Stimulated activated CD4-positive, alpha-beta T cell treated with anti-CD3 and anti-CD28 coated beads, TNF-alpha, amount 100 ng/mL, for 48 hours (primary cell): Measurements from ENCODE around the gene PLIN5.

Experiments used
- DNase-seq, 3 donors: peaks; one replicate each; pipeline ENCODE4 v3.0.0-alpha.2; 2020; ENCODE audit warnings: low read depth in 3 of 3

The PLIN5 gene

GRCh38 chr19:4492337-4493103, 42.5 kb downstream of the PLIN5 start:
- DNase-seq, result no peak

- no peak for DNase-seq
These were observed 43.6 kb downstream of the PLIN5 start for GRCh38 chr19:4491446-4491845.

DNA sequence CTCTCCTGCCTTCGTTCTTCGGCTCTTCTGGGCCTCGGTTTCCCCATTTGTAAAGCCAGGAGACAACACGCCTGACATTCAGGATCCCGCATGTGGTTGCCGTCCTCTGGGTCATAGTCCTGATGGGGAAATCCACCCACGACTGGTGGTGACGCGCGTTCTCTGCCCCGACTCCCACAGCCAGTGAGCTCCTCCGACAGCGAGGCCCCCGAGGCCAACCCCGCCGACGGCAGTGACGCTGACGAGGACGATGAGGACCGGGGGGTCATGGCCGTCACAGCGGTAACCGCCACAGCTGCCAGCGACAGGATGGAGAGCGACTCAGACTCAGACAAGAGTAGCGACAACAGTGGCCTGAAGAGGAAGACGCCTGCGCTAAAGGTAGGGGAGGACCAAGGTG, 46.5 kb downstream of the PLIN5 start:
- no peak for DNase-seq

DNA sequence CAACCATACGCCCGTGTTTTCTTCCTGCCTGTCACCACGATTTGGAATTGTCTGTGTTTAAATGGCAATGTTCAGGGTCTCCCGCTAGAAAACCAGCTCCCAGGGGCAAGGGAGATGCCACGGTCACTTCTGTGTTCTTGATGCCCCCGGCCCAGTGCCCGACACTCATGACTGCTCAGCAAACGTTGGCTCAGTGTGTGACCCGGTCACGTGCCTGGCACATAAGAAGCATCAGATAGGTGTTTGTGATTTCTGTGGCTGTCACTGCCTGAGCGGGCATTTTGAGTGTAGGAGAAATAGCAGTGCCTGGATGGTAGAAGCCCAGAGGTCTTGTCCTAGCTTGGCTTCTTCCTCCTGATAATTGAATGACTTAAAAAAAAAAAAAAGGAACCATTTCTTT, 47.5 kb downstream of the PLIN5 start:
- DNase-seq, result no peak

DNA sequence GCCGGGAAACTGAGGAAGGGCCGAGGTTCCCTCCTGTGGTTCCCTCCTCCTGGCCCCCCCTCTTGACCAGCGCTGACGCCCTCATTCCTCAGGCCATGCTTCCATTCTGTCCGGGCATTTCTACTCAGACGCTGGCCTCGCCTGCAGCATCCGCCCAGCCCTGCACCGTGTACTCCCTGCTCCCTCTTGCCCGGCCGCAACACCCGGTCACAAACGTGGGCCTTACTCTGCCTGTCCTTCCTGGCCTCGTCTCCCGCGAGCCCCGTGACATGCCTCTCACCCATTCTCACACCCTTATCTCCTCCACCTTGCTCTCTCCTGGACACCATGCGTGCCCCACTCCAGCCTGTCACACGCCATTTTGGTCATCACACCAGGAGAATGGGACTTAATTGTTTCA, 51.6 kb downstream of the PLIN5 start:
- DNase-seq, result no peak

DNA sequence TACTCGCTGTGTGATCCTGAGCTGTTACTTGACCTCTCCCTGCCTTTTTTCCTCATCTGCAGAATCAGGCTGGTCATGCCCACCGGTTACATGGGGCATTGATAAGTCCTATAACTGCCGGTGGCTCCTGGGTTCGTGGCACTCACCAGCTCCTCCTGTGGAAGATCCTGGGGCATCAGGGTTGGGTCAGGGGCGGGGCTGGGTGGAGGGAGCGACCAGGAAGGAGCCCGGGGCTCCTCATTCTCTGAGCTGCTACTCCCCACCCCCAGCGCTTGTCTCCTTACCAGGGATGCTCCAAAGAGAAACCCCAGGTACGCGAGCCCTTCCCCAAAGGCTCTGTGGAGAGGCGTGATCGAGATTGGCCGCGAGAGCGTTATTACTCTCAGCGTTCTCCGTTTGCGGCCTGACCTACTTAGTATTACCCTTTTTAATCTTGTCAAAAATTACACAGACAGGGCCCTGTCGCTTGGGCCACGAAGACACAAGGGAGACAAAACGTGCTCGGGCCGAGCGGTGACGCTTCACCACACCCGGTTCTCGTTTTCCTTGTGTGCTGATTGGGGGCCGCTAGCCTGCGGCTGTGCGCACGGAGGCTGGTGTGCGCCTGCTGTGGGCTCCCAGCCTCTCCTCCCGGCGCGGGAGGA, 52.2 kb downstream of the PLIN5 start:
- no peak for DNase-seq

DNA sequence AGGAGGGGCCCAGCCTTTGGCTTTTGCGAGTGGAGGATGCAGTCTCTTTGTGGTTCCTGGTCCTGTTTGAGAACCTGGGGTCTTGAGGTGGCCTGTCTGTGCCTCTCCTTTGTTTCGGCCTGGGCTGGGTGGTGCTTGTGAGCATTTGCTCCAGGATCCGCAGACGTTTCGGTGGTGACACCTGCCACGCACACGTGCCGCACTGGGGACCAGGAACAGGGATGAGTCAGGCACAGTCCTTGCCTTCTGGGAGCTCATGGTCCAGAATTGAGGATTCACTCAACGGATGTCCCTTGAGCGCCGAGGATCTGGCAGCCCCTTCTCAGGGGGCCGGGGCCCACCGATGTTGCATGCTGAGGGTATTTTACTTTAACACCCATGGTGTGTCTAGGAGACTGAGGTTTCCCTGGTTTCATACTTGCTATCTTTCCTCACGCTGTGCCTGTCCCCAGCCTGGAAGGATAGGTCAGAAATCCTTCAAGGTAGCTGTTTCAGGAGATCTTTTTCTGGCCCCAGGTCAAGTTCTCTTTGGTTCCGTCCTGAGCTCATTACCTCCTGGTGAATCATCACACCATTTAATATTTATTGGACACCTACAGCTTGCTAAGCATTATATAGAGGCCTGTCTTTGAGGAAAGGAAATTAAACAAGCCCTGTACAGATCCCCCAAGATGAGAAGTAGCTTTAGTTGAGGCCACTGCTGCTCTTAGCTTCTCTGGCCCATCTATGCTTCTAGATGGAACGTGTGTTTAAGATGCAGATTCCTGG, 57.8 kb downstream of the PLIN5 start:
- DNase-seq, result no peak

DNA sequence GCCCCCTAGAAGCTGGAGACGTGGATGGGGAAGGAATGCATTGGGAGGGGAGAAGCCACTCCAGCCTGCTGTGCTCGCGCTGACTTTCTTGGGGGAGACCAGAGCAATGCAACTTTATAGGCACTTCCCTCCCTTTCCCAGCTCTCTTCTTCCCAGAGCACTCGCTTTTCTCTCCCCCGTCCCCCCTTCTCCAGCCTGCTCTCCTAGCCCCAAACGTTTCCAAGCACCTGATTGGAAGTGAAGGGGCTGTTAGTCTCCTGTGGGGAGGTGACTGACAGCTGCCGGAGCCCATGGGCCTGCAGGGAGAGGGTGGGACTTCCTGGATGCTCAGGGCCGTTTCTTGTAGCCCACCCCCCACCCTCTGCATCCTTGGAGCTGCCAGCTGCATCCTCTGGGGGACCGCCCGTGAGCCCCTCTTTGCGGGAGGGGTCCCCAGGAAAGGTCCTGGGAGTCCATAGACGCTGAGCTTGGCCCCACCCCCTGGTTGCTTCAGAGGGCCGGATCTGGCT, 60.5 kb downstream of the PLIN5 start:
- DNase-seq, result no peak

DNA sequence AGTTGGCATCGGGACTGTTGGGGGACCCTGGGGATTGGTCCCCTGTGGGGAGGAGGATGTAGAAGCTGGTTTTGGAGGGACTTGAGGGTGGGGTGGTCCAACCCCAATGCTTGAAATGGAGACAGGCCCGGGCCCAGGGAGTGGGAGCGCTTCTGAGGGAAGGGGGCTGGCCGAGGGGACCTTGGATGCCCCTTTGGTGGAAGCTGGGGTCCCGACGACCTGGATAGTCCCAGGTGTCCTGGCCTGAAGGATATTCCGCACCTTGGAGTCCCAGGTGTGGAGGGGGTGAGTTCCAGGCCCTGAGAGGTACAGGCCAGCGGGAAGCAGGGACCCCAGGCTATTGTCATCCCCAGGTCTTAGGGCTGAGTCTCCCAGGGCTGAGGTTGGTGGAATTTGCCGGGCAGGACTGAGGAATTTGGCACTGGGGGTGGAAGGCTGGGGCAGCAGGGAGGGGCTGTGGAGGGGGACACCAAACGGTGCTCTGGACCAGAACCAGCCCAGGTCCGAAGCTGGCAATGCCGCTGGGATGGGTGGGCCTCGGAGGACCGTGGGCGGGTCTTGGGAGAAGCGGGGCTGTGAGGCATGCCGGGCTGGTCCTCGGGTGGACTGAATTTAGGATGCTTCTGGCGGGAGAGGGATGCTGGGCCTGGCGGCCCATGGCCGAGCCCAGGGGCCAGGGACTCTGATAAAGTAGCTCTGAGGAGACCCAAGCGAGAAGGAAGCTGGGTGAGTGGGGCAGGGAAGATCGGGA, 61.1 kb downstream of the PLIN5 start:
- DNase-seq, result no peak

- DNase-seq, result no peak
These were observed 61.8 kb downstream of the PLIN5 start for GRCh38 chr19:4473011-4473762.
